Neural cell (in vitro differentiated cells): Measurements from ENCODE around the gene PREPL.

ENCODE experiments used
- CTCF ChIP-seq: fragments of 450-650 bp; IDR thresholded peaks from 2 replicates; pipeline ENCODE4 v1.5.1; 2014; ENCODE audit warnings: antibody characterized with exemption, mild to moderate bottlenecking, moderate library complexity; ENCODE audit not compliant: poor library complexity, severe bottlenecking
- EP300 ChIP-seq: fragments of 450-650 bp; conservative IDR thresholded peaks from 2 replicates; pipeline ENCODE4 v1.6.1; 2014; ENCODE audit warnings: antibody characterized with exemption, mild to moderate bottlenecking, moderate library complexity; ENCODE audit not compliant: poor library complexity, severe bottlenecking
- RAD21 ChIP-seq: fragments of 450-650 bp; conservative IDR thresholded peaks from 2 replicates; pipeline ENCODE4 v1.6.1; 2014; ENCODE audit warnings: antibody characterized with exemption, mild to moderate bottlenecking, moderate library complexity
- TAF1 ChIP-seq: IDR thresholded peaks from 2 replicates; pipeline ENCODE4 v1.6.1; 2012; ENCODE audit warnings: low read depth

DNA sequence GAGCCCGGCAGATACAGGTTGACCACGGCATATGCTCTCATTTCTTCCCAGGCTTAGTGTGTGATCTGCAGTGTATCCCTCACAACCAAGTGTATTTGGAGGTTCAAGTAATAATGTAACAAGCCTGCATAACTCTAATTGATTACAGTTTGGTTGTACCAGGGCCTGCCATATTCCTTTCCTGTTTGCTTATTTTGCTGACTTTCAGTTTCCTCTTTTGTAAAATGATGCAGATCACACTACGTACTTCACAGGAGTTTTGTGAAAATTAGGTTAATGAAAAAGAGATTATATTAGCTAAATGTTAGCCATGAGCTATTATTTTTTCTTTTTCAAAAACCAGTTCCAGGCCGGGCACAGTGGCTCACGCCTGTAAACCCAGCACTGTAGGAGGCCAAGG is 60.2 kb downstream of the PREPL start:
- TF ChIP-seq CTCF (no peak), RAD21 (no peak), EP300 (no peak), TAF1 (no peak)
